ENCODE data around the gene BPIFB4. TPM values are rescaled to one million over a fixed set of nuclear protein-coding genes. Genes with fewer than 3 reads are reported as not detected.

BPIFB4 gene
- total RNA-seq, 1 donor from 2014 or later: not detected

- H3K4me2 ChIP-seq (ENCODE audit: low read length): no peak overlapping the region
- FAIRE-seq (no peak), DNase-seq (ENCODE audit: low read depth) (no peak)
- no peak overlapping the region for H3K4me3 ChIP-seq (ENCODE audit: insufficient read depth, low read depth, low read length)
- H3K9me3 ChIP-seq (ENCODE audit: insufficient read depth, low read depth, low read length): no peaks in the 10 kb centered on the region
- H3K9me3 Mint-ChIP-seq (ENCODE audit: unreplicated experiment): no peaks in the 10 kb centered on the region
- no peak overlapping the region for H3K9ac ChIP-seq (ENCODE audit: low read length)
- no peaks in the 10 kb centered on the region for H3K4me1 ChIP-seq (ENCODE audit: insufficient read depth, low read length)
- H3K4me3 Mint-ChIP-seq (ENCODE audit: unreplicated experiment): no peak overlapping the region
- no peak overlapping the region for H2AFZ ChIP-seq (ENCODE audit: low read depth, low read length)
- H4K20me1 ChIP-seq (ENCODE audit: insufficient read depth, low read length): no peaks in the 10 kb centered on the region
- no peaks in the 10 kb centered on the region for H3K79me2 ChIP-seq (ENCODE audit: insufficient read depth, low read length)
- H3K27ac Mint-ChIP-seq (ENCODE audit: unreplicated experiment): peak overlapping the region; percentile 30
- no peak for TF ChIP-seq CTCF (IDR thresholded peaks at IDR 0.05; ENCODE audit: insufficient read depth, low read depth, low read length)
- no peak for TF ChIP-seq EZH2 (IDR thresholded peaks at IDR 0.05; ENCODE audit: insufficient read depth, low read length)
- H3K36me3 Mint-ChIP-seq (ENCODE audit: low read depth, unreplicated experiment): no peaks in the 10 kb centered on the region
- peaks cover 2% of the 10 kb centered on the region for H3K27me3 ChIP-seq (ENCODE audit: insufficient read depth, low read length)
- no peaks in the 10 kb centered on the region for H3K36me3 ChIP-seq (ENCODE audit: insufficient read depth, low read length)
- H3K27me3 Mint-ChIP-seq (ENCODE audit: low read depth, unreplicated experiment): peaks cover 37% of the 10 kb centered on the region
- H3K4me1 Mint-ChIP-seq (ENCODE audit: low read depth, unreplicated experiment): no peaks in the 10 kb centered on the region
- H3K27ac ChIP-seq (ENCODE audit: low read depth, low read length): no peak overlapping the region
These were observed 20.5 kb downstream of the BPIFB4 start for GRCh38 chr20:33099843-33100538.

DNA sequence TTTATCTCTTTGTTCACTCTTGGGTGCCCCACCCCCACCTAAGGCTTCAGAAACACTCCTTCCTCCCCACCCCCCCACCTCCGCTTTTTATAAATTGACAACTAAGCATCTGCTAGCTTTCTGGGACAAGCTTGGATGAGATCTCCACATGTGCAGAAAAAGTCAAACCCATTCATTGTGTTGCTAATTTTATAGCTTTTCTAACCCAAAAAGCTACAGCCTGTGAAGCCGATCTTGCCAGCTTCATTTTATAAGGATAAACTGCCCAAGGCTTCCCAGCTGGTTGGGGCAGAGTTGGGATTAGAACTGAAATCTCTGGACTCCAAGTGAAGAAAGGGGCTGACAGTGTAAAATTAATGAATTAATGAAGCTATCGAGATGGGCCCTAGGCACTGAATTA is 24.1 kb downstream of the BPIFB4 start:
- no peak overlapping the region for H3K4me3 Mint-ChIP-seq (ENCODE audit: unreplicated experiment)
- Histone ChIP-seq H3K4me3 (ENCODE audit: insufficient read depth, low read depth, low read length) (no peak overlapping the region), H3K79me2 (ENCODE audit: insufficient read depth, low read length) (no peaks in the 10 kb centered on the region), H2AFZ (ENCODE audit: low read depth, low read length) (no peak overlapping the region), H3K9ac (ENCODE audit: low read length) (no peak overlapping the region), H3K4me1 (ENCODE audit: insufficient read depth, low read length) (no peaks in the 10 kb centered on the region), H3K4me2 (ENCODE audit: low read length) (no peak overlapping the region), H3K27ac (ENCODE audit: low read depth, low read length) (no peak overlapping the region), H3K36me3 (ENCODE audit: insufficient read depth, low read length) (no peaks in the 10 kb centered on the region), H4K20me1 (ENCODE audit: insufficient read depth, low read length) (no peaks in the 10 kb centered on the region), H3K9me3 (ENCODE audit: insufficient read depth, low read depth, low read length) (no peaks in the 10 kb centered on the region), H3K27me3 (ENCODE audit: insufficient read depth, low read length) (peaks cover 2% of the 10 kb centered on the region)
- TF ChIP-seq CTCF (IDR thresholded peaks at IDR 0.05; ENCODE audit: insufficient read depth, low read depth, low read length): no peak
- TF ChIP-seq EZH2 (IDR thresholded peaks at IDR 0.05; ENCODE audit: insufficient read depth, low read length): no peak
- peaks cover 42% of the 10 kb centered on the region for H3K27me3 Mint-ChIP-seq (ENCODE audit: low read depth, unreplicated experiment)
- DNase-seq (ENCODE audit: low read depth) (no peak), FAIRE-seq (no peak)
- H3K36me3 Mint-ChIP-seq (ENCODE audit: low read depth, unreplicated experiment): no peaks in the 10 kb centered on the region
- no peak overlapping the region for H3K27ac Mint-ChIP-seq (ENCODE audit: unreplicated experiment)
- H3K9me3 Mint-ChIP-seq (ENCODE audit: unreplicated experiment): no peaks in the 10 kb centered on the region
- H3K4me1 Mint-ChIP-seq (ENCODE audit: low read depth, unreplicated experiment): no peaks in the 10 kb centered on the region

DNA sequence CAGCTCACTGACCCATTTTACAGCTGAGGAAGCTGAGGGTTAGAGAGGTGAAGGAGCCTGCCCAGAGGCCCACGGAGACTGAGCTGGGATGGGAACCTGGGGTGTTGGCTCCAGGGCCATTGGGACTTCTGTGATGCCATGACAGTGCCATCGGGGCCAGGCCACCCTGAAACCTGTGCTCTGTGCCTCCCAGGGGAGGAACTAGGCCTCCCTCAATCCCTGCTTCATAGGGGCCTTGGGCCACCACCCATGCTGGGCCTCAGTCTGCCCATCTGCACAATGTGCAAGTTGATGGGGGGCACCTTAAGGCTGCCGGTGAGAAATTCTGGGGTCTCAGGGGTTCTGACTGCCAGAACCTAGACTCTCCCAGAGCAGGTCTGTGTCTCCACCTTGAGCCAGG is 24.9 kb downstream of the BPIFB4 start:
- Histone ChIP-seq H3K9me3 (ENCODE audit: insufficient read depth, low read depth, low read length) (no peaks in the 10 kb centered on the region), H3K4me2 (ENCODE audit: low read length) (no peak overlapping the region), H4K20me1 (ENCODE audit: insufficient read depth, low read length) (no peaks in the 10 kb centered on the region), H3K4me3 (ENCODE audit: insufficient read depth, low read depth, low read length) (no peak overlapping the region), H3K4me1 (ENCODE audit: insufficient read depth, low read length) (no peaks in the 10 kb centered on the region), H2AFZ (ENCODE audit: low read depth, low read length) (no peak overlapping the region), H3K27ac (ENCODE audit: low read depth, low read length) (no peak overlapping the region), H3K36me3 (ENCODE audit: insufficient read depth, low read length) (no peaks in the 10 kb centered on the region), H3K79me2 (ENCODE audit: insufficient read depth, low read length) (no peaks in the 10 kb centered on the region), H3K9ac (ENCODE audit: low read length) (no peak overlapping the region), H3K27me3 (ENCODE audit: insufficient read depth, low read length) (peaks cover 2% of the 10 kb centered on the region)
- no peaks in the 10 kb centered on the region for H3K36me3 Mint-ChIP-seq (ENCODE audit: low read depth, unreplicated experiment)
- H3K27ac Mint-ChIP-seq (ENCODE audit: unreplicated experiment): no peak overlapping the region
- no peaks in the 10 kb centered on the region for H3K4me1 Mint-ChIP-seq (ENCODE audit: low read depth, unreplicated experiment)
- peaks cover 42% of the 10 kb centered on the region for H3K27me3 Mint-ChIP-seq (ENCODE audit: low read depth, unreplicated experiment)
- H3K9me3 Mint-ChIP-seq (ENCODE audit: unreplicated experiment): no peaks in the 10 kb centered on the region
- TF ChIP-seq CTCF (IDR thresholded peaks at IDR 0.05; ENCODE audit: insufficient read depth, low read depth, low read length) (no peak), EZH2 (IDR thresholded peaks at IDR 0.05; ENCODE audit: insufficient read depth, low read length) (no peak)
- DNase-seq (ENCODE audit: low read depth): no peak
- no peak overlapping the region for H3K4me3 Mint-ChIP-seq (ENCODE audit: unreplicated experiment)
- no peak for FAIRE-seq
